Prostate gland (tissue), 2 donors: Measurements from ENCODE around the gene RFX2. TPM values are rescaled to one million over a fixed set of nuclear protein-coding genes. Genes with fewer than 3 reads are reported as not detected.
"Not testable (repeated sequence)": the region's sequence is repeated elsewhere in the genome, so short reads cannot be mapped to it uniquely, and the experiment has no call there.

ENCODE experiments used
- DNase-seq: peaks from one replicate; pipeline ENCODE4 v3.0.0-alpha.2; 2019; ENCODE audit warnings: low spot score
- H3K27ac ChIP-seq, 2 donors: fragments of 200-600 bp; sonication (generic); 2 replicates each; pipeline ENCODE4 v1.5.1; 2017 to 2019
- H3K27me3 ChIP-seq: fragments of 200-600 bp; sonication (generic); replicated peaks from 2 replicates; pipeline ENCODE4 v1.5.1; 2019; ENCODE audit not compliant: insufficient read depth
- H3K36me3 ChIP-seq, 2 donors: fragments of 200-600 bp; sonication (generic); 1 replicate in 1 of 2; 2 replicates in 1 of 2; pipeline versions ENCODE4 v1.5.1 to v1.8.1; 2017 to 2019
- H3K4me1 ChIP-seq: fragments of 200-600 bp; sonication (generic); replicated peaks from 2 replicates; pipeline ENCODE4 v1.5.1; 2019
- H3K4me3 ChIP-seq, 2 donors: fragments of 200-600 bp; sonication (generic); 2 replicates each; pipeline ENCODE4 v1.5.1; 2017 to 2019
- H3K9me3 ChIP-seq: fragments of 200-600 bp; sonication (generic); 2 replicates; pipeline ENCODE4 v1.5.1; 2017
- CTCF ChIP-seq, 4 experiments: fragments of 200-600 bp in 2 of 4; fragments of 450-650 bp in 2 of 4; sonication (generic) in 2 of 4; IDR thresholded peaks; 1 replicate in 3 of 4; 2 replicates in 1 of 4; pipeline ENCODE4 v1.5.1; 2016 to 2019; ENCODE audit warnings: antibody characterized with exemption in 4 of 4, mild to moderate bottlenecking in 2 of 4, moderate library complexity in 2 of 4
- POLR2A ChIP-seq: fragments of 450-650 bp; IDR thresholded peaks from one replicate; pipeline ENCODE4 v1.6.1; 2016; ENCODE audit warnings: antibody characterized with exemption, mild to moderate bottlenecking
- POLR2AphosphoS5 ChIP-seq: sonication (generic); formaldehyde crosslinking; IDR thresholded peaks from one replicate; pipeline ENCODE4 v1.6.1; 2017; ENCODE audit warnings: antibody characterized with exemption
- WGBS: methylation state at CpG from one replicate; pipeline ENCODE4 v1.1.5; 2018; 5-methylcytosine and 5-hydroxymethylcytosine counted together
- intact Hi-C: fragments of 100-400 bp; cut with DNase I; formaldehyde crosslinking; loops from one replicate; pipeline ENCODE4 v1.14.2; 2022
- total RNA-seq, 2 donors: library from RNA; depleted of rRNA; stranded (reverse); fragments of >200 nt; gene quantifications; one replicate each; pipeline ENCODE4 v1.1.0, GENCODE V29; 2016

RFX2 gene
- total RNA-seq, 2 donors from 2014 or later, result 13.4 to 25.3 TPM

GRCh38 chr19:6033744-6034264 is 76.5 kb downstream of the RFX2 start:
- Histone ChIP-seq H3K9me3 (no peaks in the 10 kb centered on the region), H3K27ac (no peak overlapping the region), H3K36me3 (no peaks in the 10 kb centered on the region), H3K4me1 (no peaks in the 10 kb centered on the region), H3K27me3 (no peaks in the 10 kb centered on the region), H3K4me3 (no peak overlapping the region)
- no peak for TF ChIP-seq POLR2AphosphoS5
- intact Hi-C loops, result no loop called here
- no peak for DNase-seq
- WGBS, result 86% methylated on average over 4 of the region's 4 CpGs

GRCh38 chr19:6032827-6033226 is 77.5 kb downstream of the RFX2 start:
- H3K36me3 ChIP-seq, result no peaks in the 10 kb centered on the region
- no peaks in the 10 kb centered on the region for H3K4me1 ChIP-seq
- DNase-seq, result no peak
- H3K27me3 ChIP-seq, result no peaks in the 10 kb centered on the region
- no peak overlapping the region for H3K27ac ChIP-seq
- intact Hi-C loops, result no loop called here
- TF ChIP-seq POLR2A, result no peak
- no peak for TF ChIP-seq CTCF (IDR thresholded peaks at IDR 0.05)
- no peak for TF ChIP-seq POLR2AphosphoS5
- 95% methylated on average over 9 of the region's 9 CpGs for WGBS
- H3K4me3 ChIP-seq, result no peak overlapping the region
- no peaks in the 10 kb centered on the region for H3K9me3 ChIP-seq

- Histone ChIP-seq H3K9me3 (no peaks in the 10 kb centered on the region), H3K36me3 (no peaks in the 10 kb centered on the region), H3K4me3 (no peak overlapping the region), H3K27me3 (no peaks in the 10 kb centered on the region), H3K27ac (no peak overlapping the region), H3K4me1 (no peaks in the 10 kb centered on the region)
- intact Hi-C loops, result no loop called here
- TF ChIP-seq POLR2A, result no peak
- no peak for TF ChIP-seq CTCF (IDR thresholded peaks at IDR 0.05)
- no peak for TF ChIP-seq POLR2AphosphoS5
- 81% methylated on average over 4 of the region's 4 CpGs for WGBS
- DNase-seq, result no peak
Measured at GRCh38 chr19:6032381-6032780, 77.9 kb downstream of the RFX2 start.

- no peak for DNase-seq
- Histone ChIP-seq H3K9me3 (no peaks in the 10 kb centered on the region), H3K4me3 (no peak overlapping the region), H3K27ac (no peak overlapping the region), H3K27me3 (no peaks in the 10 kb centered on the region), H3K36me3 (no peaks in the 10 kb centered on the region), H3K4me1 (no peaks in the 10 kb centered on the region)
- intact Hi-C loops, result no loop called here
- WGBS, result 94% methylated on average over 3 of the region's 3 CpGs
- no peak for TF ChIP-seq POLR2A
- no peak for TF ChIP-seq POLR2AphosphoS5
- TF ChIP-seq CTCF (IDR thresholded peaks at IDR 0.05), result no peak
Measured at GRCh38 chr19:6030214-6030507, 80.1 kb downstream of the RFX2 start.

GRCh38 chr19:6026390-6027227 is 83.7 kb downstream of the RFX2 start:
- no peaks in the 10 kb centered on the region for H3K9me3 ChIP-seq
- H3K27ac ChIP-seq, result no peak overlapping the region
- TF ChIP-seq POLR2A (no peak), POLR2AphosphoS5 (no peak), CTCF (IDR thresholded peaks at IDR 0.05) (no peak)
- no peak overlapping the region for H3K4me3 ChIP-seq
- H3K36me3 ChIP-seq, result no peaks in the 10 kb centered on the region
- peaks cover 7% of the 10 kb centered on the region for H3K4me1 ChIP-seq
- no peak for DNase-seq
- 96% methylated on average over 30 of the region's 30 CpGs for WGBS
- intact Hi-C loops, result no loop called here
- no peaks in the 10 kb centered on the region for H3K27me3 ChIP-seq

GRCh38 chr19:6024756-6025155 is 85.5 kb downstream of the RFX2 start:
- intact Hi-C loops, H3K27me3 ChIP-seq, DNase-seq, H3K4me3 ChIP-seq, H3K9me3 ChIP-seq, H3K36me3 ChIP-seq, H3K27ac ChIP-seq: not testable (repeated sequence)
- 95% methylated on average over 27 of the region's 27 CpGs for WGBS
- peaks cover 14% of the 10 kb centered on the region for H3K4me1 ChIP-seq
